HFFc6 (cell line): ENCODE results near the gene C6orf58. TPM values are rescaled to one million over a fixed set of nuclear protein-coding genes. Genes with fewer than 3 reads are reported as not detected.

Source experiments
- DNase-seq: peaks from one replicate; pipeline ENCODE4 v3.0.0-alpha.2; 2018
- H3K27ac Mint-ChIP-seq: 2 replicates; pipeline ENCODE4 v1.8.0; 2020; ENCODE audit warnings: mild to moderate bottlenecking, mixed read lengths
- H3K27me3 Mint-ChIP-seq: 2 replicates; pipeline ENCODE4 v1.8.0; 2021; ENCODE audit warnings: mild to moderate bottlenecking, moderate library complexity, mixed read lengths; ENCODE audit not compliant: insufficient read depth
- H3K36me3 Mint-ChIP-seq: 2 replicates; pipeline ENCODE4 v1.8.0; 2021; ENCODE audit warnings: low read depth, mixed read lengths
- H3K4me1 Mint-ChIP-seq: 2 replicates; pipeline ENCODE4 v1.8.0; 2020; ENCODE audit warnings: low read depth, mixed read lengths
- H3K4me3 Mint-ChIP-seq: 2 replicates; pipeline ENCODE4 v1.8.0; 2020; ENCODE audit warnings: mild to moderate bottlenecking, moderate library complexity, mixed read lengths
- H3K9me3 Mint-ChIP-seq: 2 replicates; pipeline ENCODE4 v1.8.0; 2020; ENCODE audit warnings: mild to moderate bottlenecking, mixed read lengths
- total RNA-seq, 6 experiments: library from RNA; stranded (reverse); fragmentation: NEBNext Ultra II Directional; extraction: Animal tissue kit (Norgen Biotek cat#: 25700); gene quantifications; 2 replicates in 1 of 6; 3 replicates in 5 of 6; pipeline ENCODE4 v1.2.3, GENCODE V29; 2021
- TF ChIP-seq, protein P1 (sequence below): fragments of 200-600 bp; sonication (generic); IDR thresholded peaks from 2 replicates; pipeline ENCODE4 v1.5.0; 2021; ENCODE audit warnings: antibody characterized with exemption, mild to moderate bottlenecking

C6orf58 gene
- total RNA-seq, 6 experiments from 2014 or later: 0.27 TPM; not detected in 5

DNA sequence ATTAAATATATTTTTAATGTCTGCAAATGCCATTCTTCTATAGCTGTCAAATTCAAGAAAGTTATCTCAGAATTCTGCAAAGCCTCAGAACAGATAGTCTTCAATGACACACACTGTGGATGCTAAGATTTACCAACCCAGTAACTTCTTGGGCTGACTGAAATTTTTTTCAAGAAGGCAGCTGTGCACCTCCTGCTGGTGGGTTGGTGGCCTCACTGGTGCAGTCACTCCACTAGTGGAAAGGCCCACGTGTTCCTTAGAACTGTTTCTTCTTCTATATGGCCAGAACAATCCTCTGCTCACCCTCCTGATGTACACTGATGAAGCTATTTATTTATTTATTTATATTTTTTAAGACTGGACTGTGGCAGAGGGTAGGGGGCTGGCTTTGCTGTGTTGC lies 29.8 kb upstream of the C6orf58 start:
- peak; percentile 22 for DNase-seq
- TF ChIP-seq, protein P1, sequence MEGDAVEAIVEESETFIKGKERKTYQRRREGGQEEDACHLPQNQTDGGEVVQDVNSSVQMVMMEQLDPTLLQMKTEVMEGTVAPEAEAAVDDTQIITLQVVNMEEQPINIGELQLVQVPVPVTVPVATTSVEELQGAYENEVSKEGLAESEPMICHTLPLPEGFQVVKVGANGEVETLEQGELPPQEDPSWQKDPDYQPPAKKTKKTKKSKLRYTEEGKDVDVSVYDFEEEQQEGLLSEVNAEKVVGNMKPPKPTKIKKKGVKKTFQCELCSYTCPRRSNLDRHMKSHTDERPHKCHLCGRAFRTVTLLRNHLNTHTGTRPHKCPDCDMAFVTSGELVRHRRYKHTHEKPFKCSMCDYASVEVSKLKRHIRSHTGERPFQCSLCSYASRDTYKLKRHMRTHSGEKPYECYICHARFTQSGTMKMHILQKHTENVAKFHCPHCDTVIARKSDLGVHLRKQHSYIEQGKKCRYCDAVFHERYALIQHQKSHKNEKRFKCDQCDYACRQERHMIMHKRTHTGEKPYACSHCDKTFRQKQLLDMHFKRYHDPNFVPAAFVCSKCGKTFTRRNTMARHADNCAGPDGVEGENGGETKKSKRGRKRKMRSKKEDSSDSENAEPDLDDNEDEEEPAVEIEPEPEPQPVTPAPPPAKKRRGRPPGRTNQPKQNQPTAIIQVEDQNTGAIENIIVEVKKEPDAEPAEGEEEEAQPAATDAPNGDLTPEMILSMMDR: peak; percentile 64
- Mint-ChIP-seq H3K27me3 (peaks cover 4% of the 10 kb centered on the region; the same call in 1 of the 2 replicates), H3K4me3 (no peak overlapping the region), H3K9me3 (no peaks in the 10 kb centered on the region), H3K27ac (no peak overlapping the region), H3K4me1 (peaks cover 13% of the 10 kb centered on the region), H3K36me3 (no peaks in the 10 kb centered on the region)

DNA sequence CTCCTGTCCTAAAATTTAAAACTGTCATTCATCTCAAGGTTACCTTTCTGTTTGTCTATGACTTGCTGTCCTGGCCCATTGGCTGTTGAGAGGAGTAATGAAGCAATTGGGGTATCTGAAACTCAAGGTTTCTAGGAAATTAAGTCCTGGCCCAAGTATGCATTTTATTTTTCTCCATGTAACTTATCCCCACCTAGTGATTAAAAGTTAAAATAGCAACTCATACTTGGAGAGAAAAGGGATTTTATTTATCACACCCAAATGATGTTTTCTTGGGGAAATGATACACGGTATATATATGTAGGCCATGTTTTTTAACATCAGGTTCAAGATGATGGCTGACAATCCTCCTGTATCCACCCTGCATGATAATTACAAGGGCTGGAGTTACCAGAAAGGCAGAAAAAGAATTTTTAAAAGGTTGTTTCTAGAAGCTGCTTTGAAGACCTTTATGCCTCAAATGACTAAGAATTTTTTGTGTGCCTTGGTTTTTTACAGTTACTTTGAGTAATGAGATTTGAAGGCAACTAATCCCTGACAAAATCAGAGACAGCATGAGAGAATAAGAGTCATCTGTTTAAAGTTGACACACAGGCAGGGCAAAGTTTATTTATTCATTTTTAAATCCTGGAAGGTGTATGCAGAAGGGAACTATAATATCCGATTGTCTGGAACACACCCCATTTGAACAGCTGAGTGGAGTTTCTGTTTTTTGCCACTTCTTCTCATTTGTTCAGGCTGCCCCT lies 28.9 kb upstream of the C6orf58 start:
- no peak overlapping the region for H3K4me3 Mint-ChIP-seq
- H3K27ac Mint-ChIP-seq: no peak overlapping the region
- peaks cover 13% of the 10 kb centered on the region for H3K4me1 Mint-ChIP-seq
- DNase-seq: peak; percentile 13
- H3K27me3 Mint-ChIP-seq: peaks cover 4% of the 10 kb centered on the region; the same call in 1 of the 2 replicates
- TF ChIP-seq, protein P1: peak; percentile 58
- no peaks in the 10 kb centered on the region for H3K9me3 Mint-ChIP-seq
- no peaks in the 10 kb centered on the region for H3K36me3 Mint-ChIP-seq

DNA sequence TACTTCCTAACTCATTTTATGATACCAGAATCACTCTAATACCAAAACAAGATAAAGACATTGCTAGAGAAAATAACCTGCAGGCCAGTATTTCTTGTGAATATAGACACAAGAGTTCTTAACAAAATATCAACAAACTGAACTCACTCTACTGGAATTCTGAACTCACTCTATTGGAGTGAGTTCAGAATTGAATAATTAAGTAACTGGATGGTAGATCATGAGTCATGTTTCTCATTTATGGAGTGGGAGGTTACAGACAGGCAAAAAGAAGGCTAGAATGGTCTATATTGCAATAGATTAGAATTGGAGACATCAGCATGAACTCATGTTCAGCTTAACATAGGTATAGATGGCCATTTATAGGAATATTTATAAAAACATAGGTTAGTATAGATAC lies 26.6 kb upstream of the C6orf58 start:
- Mint-ChIP-seq H3K36me3 (no peaks in the 10 kb centered on the region), H3K9me3 (no peaks in the 10 kb centered on the region), H3K4me3 (no peak overlapping the region), H3K4me1 (peaks cover 13% of the 10 kb centered on the region), H3K27me3 (peaks cover 4% of the 10 kb centered on the region; the same call in 1 of the 2 replicates), H3K27ac (no peak overlapping the region)
- peak; percentile 34 for DNase-seq
- TF ChIP-seq, protein P1: no peak

DNA sequence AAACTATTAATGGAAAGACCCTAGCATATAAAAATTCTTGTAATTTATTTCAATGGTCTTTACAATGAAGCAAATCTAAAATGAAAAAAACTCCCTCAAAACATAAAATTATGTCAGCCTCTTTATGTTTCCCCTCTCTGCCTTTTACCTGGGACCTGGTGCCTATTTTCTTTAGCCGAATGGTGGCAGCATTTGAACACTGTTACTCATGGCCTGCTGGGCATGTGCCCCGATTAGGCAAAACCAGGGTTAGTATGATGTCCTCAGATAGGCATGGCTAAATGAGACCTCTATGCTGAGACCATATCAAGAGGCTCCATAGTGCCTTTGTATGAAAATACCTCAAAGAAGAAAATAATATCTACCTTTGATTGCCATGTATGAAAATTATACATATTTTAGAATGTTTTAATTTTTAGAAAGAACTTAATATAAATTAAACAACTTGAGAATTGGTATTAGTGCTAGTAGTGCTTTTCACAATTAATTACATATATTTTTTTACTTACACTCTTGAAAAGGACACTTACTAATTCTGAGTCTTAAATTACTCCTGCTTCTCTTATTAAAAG lies 22.5 kb upstream of the C6orf58 start:
- Mint-ChIP-seq H3K9me3 (no peaks in the 10 kb centered on the region), H3K4me3 (no peak overlapping the region)

DNA sequence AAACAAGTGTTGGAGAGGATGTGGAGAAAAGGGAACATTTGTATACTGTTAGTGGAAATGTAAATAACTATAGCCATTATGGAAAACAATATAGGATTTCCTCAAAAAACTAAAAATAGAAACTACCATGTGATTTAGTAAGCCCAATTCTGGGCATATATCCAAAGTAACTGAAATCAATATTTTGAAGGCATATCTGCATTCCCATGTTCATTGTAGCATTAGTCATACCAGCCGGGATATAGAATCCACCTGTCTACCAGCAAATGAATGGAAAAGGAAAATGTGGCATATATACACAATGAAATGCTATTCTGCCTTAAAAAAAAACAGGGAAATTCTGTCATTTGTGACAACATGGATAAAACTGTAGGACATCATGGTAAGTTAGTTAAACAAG lies 15.3 kb upstream of the C6orf58 start:
- TF ChIP-seq, protein P1: no peak
- H3K9me3 Mint-ChIP-seq: no peaks in the 10 kb centered on the region
- no peaks in the 10 kb centered on the region for H3K4me1 Mint-ChIP-seq
- DNase-seq: no peak
- no peak overlapping the region for H3K4me3 Mint-ChIP-seq
- H3K27ac Mint-ChIP-seq: no peak overlapping the region
- H3K36me3 Mint-ChIP-seq: no peaks in the 10 kb centered on the region
- H3K27me3 Mint-ChIP-seq: peaks cover 6% of the 10 kb centered on the region; the same call in 1 of the 2 replicates

More for the DNA sequence above, 22.5 kb upstream of the C6orf58 start:
- peaks cover 6% of the 10 kb centered on the region for H3K27me3 Mint-ChIP-seq
- no peaks in the 10 kb centered on the region for H3K36me3 Mint-ChIP-seq
- H3K27ac Mint-ChIP-seq: no peak overlapping the region
- TF ChIP-seq, protein P1: peak; percentile 72; the same call in 1 of the 2 replicates
- DNase-seq: peak; percentile 33
- H3K4me1 Mint-ChIP-seq: peaks cover 13% of the 10 kb centered on the region
